OCI-LY3 (cell line): Measurements from ENCODE around the gene RGCC.

Experiments used
- EZH2phosphoT487 ChIP-seq: fragments of 200-600 bp; shearing (Covaris generic); IDR thresholded peaks from 2 replicates; pipeline ENCODE4 v1.6.1; 2018; ENCODE audit warnings: antibody characterized with exemption, mixed run types, low read depth
- TF ChIP-seq, protein P1 (sequence below): fragments of 200-600, 300-600 bp; sonication (generic); IDR thresholded peaks from 2 replicates; pipeline ENCODE4 v1.5.1; 2014; ENCODE audit warnings: antibody characterized with exemption, low read length, low read depth

DNA sequence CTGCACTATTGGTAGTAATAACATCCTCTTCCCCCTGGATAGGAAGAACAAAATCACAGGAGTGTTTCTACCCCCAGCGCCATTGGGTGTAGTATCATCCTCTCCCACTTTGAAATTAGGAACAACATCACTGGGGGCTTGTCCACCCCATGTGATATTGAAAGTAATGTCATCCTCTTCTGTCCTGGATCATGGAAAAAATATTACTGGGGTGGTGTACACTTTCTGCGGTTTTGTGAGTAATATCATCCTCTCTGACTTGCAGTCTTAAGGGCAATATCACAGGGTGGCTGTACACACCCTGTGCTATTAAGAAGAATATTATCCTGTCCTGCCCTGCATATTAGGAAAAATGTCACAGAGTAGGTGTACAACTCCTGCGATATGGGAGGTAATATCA, 4.9 kb upstream of the RGCC start:
- TF ChIP-seq, protein P1, sequence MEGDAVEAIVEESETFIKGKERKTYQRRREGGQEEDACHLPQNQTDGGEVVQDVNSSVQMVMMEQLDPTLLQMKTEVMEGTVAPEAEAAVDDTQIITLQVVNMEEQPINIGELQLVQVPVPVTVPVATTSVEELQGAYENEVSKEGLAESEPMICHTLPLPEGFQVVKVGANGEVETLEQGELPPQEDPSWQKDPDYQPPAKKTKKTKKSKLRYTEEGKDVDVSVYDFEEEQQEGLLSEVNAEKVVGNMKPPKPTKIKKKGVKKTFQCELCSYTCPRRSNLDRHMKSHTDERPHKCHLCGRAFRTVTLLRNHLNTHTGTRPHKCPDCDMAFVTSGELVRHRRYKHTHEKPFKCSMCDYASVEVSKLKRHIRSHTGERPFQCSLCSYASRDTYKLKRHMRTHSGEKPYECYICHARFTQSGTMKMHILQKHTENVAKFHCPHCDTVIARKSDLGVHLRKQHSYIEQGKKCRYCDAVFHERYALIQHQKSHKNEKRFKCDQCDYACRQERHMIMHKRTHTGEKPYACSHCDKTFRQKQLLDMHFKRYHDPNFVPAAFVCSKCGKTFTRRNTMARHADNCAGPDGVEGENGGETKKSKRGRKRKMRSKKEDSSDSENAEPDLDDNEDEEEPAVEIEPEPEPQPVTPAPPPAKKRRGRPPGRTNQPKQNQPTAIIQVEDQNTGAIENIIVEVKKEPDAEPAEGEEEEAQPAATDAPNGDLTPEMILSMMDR: no peak
- no peak for TF ChIP-seq EZH2phosphoT487
